ENCODE measurements around the gene TRABD2A.

Gene TRABD2A

DNA sequence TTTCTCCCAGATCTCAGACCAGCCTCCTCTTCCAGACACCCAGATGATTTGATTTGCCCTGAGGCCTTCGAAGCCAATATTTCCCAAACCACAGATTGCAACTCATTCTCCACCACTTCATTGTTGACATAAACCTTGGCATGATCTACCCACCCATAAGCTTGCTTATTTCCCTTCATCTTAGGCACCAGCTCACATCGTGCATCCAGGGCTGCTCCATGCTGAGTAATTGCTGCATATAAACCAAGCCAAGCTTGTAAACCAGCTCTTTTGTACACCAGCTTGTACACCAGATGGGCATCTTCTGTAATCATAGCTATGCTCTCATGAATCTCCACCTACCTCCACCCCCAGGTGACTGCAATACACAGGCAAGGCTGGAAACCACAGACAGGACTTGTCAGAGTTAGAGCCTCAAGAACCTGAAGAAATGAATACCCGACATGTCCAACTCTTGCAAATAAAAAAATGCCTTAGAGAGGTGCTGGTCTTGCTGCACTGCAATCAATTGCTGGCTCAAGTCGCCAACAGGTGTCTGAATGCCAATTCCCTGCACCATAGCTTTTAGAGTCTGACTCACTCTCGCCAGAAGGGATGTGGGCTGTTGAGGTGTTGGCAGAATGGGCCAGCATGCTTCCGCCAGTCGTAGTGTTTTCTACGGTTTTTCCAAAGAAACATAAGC lies 31.5 kb downstream of the TRABD2A start:
- peak; percentile 15 for DNase-seq (ENCODE audit: low read depth)

GRCh38 chr2:84847326-84848050 lies 33.4 kb downstream of the TRABD2A start:
- DNase-seq (ENCODE audit: low read depth) = no peak

- no peak for DNase-seq (ENCODE audit: low read depth)
These were observed 34.1 kb downstream of the TRABD2A start for GRCh38 chr2:84846741-84847142.

DNA sequence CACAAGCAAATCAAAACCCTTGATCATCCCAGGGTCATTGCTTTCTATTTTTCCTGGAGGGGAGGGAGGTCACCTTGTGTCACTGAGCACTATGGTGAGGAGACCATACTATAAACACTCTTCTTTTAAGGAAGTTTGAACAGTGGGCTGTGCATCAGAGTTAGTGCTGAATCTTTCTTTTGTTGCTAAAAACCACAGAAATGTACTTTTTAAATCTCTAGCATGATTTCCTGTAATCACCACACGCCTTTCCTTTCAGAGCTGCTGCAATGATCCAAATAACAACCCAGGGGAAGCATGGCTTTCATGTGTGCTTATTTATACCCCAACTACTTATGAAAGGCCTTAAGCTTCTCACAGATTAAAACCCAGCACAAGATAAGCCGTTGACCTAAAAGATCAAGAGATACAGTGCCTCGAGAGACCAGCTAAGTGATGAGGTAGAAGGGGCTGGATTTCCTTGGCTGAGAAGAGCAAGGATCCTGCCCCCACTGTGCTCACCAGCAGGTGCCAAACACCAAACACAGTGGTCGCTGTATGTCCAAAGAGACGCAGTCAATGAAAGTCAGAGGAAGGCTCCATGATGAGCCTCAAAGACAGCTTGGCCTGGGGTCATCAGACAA lies 34.7 kb downstream of the TRABD2A start:
- DNase-seq (ENCODE audit: low read depth) = no peak

DNA sequence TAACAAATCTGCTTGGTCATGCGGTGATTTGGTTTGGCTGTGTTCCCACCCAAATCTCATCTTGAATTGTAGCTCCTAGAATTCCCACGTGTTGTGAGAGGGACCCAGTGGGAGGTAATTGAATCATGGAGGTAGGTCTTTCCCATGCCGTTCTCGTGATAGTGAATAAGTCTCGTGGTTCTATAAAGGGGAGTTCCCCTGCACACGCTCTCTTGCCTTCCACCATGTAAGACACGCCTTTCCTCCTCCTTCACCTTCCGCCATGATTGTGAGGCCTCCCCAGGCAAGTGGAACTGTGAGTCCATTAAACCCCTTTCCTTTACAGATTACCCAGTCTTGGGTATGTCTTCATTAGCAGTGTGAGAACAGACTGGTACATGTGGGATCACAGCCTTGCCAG lies 36.7 kb downstream of the TRABD2A start:
- no peak for DNase-seq (ENCODE audit: low read depth)

GRCh38 chr2:84841577-84841976 lies 39.3 kb downstream of the TRABD2A start:
- DNase-seq (ENCODE audit: low read depth) = no peak

DNA sequence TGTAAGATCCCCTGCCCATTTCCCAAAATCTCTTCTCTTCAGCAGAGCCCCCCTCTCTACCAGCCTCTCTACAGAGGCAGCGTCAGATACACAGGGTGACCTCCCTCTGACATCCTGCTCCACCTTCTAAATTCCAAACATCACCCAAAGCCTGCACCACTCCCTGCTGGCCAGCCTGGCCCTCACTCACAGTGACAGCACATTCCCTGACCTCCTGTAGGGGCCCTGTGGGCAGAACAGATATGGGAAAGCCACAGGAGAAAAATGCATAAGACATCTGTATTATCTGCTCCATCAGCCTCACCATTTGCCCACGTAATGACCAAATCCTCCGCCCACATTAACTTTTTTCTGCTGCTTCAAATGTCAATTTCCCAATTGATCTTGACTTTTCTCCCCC lies 40.6 kb downstream of the TRABD2A start:
- DNase-seq (ENCODE audit: low read depth) = no peak

DNA sequence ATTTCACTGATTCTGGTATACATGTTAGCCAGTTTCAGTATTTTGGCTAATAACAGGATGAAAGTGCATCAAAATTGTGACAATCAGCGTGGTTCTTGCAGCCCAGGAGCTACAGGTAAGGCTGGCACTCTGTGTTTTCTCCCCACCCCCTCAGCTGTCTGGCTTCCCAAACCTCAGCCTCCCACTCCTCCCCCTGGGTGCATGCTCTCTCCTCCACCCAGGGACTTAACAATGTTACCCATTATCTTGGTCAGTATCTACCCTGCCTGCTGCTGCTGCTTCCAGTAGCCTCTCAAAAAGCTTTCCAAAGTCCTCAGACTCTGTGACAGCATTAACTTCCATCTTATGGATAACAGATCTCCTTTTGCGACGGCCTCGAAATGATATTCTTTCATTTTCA lies 41.0 kb downstream of the TRABD2A start:
- DNase-seq (ENCODE audit: low read depth) = no peak

DNA sequence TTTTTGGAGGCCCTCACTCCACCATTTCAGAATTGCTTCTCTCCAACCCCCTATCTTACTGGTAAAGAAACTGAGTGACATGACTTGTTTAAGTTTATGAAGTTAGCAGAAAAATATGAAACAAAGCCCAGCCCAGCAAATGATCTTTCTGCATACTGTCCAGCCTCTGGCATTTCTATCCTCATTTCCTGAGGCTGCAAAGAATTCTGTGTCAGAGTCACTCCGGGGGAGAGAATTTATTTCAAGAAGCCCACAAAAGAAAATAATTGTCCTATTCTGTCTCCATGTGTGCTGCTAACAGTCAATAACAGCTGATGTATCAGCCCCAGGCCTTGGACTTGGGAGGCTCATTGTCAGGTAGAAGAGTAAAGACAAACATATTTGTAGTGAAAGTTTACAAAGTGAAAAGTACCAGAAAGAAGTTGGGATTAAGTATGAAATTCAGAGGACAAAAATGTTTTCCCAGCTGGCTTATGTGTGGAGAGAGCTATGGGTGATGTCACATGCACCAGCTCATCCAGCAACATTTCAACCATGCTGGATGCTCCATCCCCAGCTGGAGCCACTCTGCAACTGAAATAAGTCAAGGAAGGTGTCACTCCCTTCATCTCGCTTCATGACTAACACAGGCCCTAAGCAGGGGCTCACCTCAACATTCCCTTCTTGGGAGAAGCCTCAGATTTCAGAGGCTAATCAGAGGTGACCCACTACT lies 42.3 kb downstream of the TRABD2A start:
- no peak for DNase-seq (ENCODE audit: low read depth)

- no peak for DNase-seq (ENCODE audit: low read depth)
These were observed 44.7 kb downstream of the TRABD2A start for GRCh38 chr2:84836215-84836614.

- DNase-seq (ENCODE audit: low read depth) = no peak
These were observed 47.3 kb downstream of the TRABD2A start for GRCh38 chr2:84833481-84834150.

- no peak for DNase-seq (ENCODE audit: low read depth)
These were observed 48.0 kb downstream of the TRABD2A start for GRCh38 chr2:84832772-84833461.

GRCh38 chr2:84830758-84831500 lies 50.0 kb downstream of the TRABD2A start:
- DNase-seq (ENCODE audit: low read depth) = no peak

GRCh38 chr2:84830095-84830494 lies 50.8 kb downstream of the TRABD2A start:
- DNase-seq (ENCODE audit: low read depth) = no peak

DNA sequence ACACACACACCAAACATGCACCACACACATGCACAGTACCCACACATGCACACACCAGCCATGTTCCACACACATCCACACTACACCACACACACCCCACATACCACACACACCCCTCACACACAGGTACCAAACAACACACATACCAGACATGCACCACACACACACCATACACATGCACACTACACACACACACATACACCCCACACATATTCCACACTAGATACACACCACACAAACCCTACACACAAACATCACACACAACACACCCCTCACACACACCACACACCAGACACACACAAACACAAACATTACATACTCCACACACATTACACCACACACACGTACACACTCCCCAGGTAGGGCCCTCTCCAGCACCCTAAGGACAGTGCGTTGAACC lies 51.2 kb downstream of the TRABD2A start:
- no peak for DNase-seq (ENCODE audit: low read depth)

- no peak for DNase-seq (ENCODE audit: low read depth)
These were observed 52.8 kb downstream of the TRABD2A start for GRCh38 chr2:84827978-84828575.

DNA sequence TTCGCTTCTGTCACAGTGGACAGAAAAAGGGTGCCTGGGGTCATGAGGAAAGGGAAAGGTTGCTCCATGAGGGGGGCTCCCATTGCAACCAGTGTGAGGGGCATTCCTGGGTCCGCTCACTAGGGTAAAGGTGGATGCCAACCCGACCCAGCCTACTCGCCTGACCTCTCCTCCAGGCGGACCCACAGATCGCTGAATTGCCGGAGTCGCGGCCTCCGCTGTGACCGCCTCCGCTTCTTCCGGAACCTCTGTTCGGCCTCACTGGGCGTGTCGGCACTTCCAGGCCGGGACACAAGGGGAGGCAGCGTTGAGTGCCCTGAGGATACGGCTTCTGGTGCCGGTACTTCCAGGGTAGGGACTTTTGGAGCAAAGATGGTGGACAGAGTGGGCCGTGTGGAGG lies 57.1 kb downstream of the TRABD2A start:
- DNase-seq (ENCODE audit: low read depth) = no peak

DNA sequence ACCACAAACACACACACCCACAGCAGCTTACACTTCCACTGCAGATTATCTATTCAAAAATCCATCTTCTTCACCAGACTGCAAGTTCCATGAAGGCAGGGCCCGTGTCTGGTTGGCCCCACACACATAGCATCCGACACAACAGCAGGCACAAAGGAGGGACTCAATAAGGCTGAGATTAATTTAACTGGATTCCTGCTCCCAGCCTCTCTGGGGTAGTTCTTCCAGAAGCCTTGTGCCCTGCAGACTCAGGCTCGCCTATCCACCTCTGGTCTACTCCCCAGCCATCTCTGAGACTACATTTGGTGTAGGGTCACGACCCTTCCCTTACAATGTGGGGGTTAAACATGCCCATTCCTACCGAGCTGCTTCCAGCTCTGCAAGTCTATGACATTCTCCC lies 57.7 kb downstream of the TRABD2A start:
- no peak for DNase-seq (ENCODE audit: low read depth)

GRCh38 chr2:84821806-84822205 lies 59.1 kb downstream of the TRABD2A start:
- DNase-seq (ENCODE audit: low read depth) = no peak

DNA sequence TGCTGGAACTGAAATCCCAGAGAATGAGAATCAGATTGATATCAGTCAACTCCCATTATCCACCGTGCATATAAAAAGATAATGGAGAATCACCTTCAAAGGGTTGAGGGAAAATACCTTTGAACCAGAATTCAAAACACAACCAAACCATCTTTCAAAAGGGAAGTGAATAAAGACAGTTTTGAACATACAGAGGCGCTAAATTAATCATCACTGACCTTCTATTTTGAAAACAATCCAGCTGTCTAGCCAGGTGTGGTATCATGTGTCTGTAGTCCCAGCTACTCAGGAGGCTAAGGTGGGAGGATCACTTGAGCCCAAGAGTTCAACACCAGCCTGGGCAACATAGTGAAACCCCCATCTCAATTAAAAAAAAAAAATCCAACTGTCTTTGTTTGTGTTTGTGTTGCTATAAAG lies 63.6 kb downstream of the TRABD2A start:
- DNase-seq (ENCODE audit: low read depth) = no peak
